Loucy (cell line): ENCODE measurements around the gene GUCY1A1.

Experiments used
- EZH2phosphoT487 ChIP-seq: fragments of 200-600 bp; IDR thresholded peaks from 2 replicates; pipeline ENCODE4 v1.6.1; 2018; ENCODE audit warnings: antibody characterized with exemption, mild to moderate bottlenecking, moderate library complexity, borderline replicate concordance
- TF ChIP-seq, protein P1 (sequence below): fragments of 200-600 bp; sonication (generic); conservative IDR thresholded peaks from 2 replicates; pipeline ENCODE4 v1.5.1; 2014; ENCODE audit warnings: mild to moderate bottlenecking, antibody characterized with exemption, low read length

GRCh38 chr4:155712846-155713245, 46.2 kb downstream of the GUCY1A1 start:
- TF ChIP-seq, protein P1, sequence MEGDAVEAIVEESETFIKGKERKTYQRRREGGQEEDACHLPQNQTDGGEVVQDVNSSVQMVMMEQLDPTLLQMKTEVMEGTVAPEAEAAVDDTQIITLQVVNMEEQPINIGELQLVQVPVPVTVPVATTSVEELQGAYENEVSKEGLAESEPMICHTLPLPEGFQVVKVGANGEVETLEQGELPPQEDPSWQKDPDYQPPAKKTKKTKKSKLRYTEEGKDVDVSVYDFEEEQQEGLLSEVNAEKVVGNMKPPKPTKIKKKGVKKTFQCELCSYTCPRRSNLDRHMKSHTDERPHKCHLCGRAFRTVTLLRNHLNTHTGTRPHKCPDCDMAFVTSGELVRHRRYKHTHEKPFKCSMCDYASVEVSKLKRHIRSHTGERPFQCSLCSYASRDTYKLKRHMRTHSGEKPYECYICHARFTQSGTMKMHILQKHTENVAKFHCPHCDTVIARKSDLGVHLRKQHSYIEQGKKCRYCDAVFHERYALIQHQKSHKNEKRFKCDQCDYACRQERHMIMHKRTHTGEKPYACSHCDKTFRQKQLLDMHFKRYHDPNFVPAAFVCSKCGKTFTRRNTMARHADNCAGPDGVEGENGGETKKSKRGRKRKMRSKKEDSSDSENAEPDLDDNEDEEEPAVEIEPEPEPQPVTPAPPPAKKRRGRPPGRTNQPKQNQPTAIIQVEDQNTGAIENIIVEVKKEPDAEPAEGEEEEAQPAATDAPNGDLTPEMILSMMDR: no peak
- no peak for TF ChIP-seq EZH2phosphoT487
